ENCODE results near the gene SUV39H1.
"Not testable (repeated sequence)": the region's sequence is repeated elsewhere in the genome, so short reads cannot be mapped to it uniquely, and the experiment has no call there.

SUV39H1 gene, protein sequence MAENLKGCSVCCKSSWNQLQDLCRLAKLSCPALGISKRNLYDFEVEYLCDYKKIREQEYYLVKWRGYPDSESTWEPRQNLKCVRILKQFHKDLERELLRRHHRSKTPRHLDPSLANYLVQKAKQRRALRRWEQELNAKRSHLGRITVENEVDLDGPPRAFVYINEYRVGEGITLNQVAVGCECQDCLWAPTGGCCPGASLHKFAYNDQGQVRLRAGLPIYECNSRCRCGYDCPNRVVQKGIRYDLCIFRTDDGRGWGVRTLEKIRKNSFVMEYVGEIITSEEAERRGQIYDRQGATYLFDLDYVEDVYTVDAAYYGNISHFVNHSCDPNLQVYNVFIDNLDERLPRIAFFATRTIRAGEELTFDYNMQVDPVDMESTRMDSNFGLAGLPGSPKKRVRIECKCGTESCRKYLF
- 16.1 to 20.5 reads per million in 2 experiments for total RNA-seq

DNA sequence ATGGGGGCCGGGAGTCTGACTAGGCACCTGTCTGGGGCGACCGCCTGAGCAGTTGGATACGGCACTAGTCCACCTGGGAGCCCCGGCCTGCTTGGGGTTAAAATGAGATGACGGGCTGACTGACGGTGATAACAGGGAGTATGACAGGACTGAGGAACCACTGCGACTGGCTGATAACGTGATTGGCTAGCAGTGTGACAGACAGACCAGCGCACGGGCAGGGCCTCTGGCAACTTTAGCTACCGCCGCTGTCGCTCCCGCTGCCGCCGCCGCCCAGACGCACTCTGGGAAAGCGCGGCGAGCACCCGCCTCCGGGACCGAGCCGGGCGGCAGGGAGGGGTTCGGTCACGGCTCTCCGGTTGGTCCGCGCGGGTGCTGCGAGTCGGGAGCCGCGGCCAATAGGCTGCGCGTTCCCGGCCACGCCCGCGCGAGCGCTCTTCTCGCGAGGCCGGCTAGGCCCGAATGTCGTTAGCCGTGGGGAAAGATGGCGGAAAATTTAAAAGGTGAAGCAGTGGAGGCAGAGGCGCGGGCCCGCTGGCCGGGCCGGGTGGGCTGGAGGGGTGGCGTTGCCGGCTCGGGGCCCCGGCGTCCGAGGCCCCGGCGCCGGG, at the start of gene SUV39H1:
Gene SUV39H1 (plus strand): TSS at position 434 of the 608 bp plus-strand sequence. CDS start 51 bp downstream, at position 485.
- peak; percentile 79 for DNase-seq (ENCODE audit: low read depth)

DNA sequence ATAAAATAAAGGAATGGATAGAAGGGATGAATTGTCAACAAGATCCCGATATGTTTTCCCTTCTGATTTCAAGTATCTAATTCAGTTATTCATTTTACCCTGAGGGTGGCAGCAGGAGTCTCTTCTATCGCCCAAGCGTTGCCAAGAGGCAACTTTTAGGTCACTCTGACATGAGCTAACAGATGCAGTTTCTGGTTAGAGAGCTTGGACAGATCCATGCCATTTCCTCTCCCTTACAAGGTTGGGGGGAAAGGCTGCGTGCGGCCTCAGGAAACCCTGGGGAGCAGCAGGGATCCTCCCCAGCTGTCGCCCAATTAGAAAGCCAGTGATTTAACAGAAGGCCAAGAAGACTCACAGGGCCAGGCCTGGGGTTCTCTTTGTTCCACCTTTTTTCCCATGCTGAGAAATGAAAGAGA, 48.2 kb upstream of the SUV39H1 start:
- peak; percentile 4 for DNase-seq (ENCODE audit: low read depth)

DNA sequence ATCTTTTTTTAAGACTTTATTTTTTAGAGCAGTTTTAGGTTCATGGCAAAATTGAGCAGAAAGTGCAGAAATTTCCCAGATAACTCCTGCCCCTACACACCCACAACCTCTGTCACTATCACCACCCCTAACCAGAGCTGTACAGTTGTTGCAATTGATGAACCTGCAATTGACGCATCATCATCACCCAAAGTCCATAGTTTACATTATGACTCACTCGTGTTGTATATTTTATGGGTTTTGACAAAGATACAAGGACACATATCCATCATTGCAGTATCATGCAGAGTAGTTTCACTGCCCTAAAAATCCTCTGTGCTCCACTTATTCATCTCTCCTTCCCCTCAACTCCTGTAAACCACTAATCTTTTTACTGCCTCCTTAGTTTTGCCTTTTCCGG, 47.4 kb upstream of the SUV39H1 start:
- no peak for DNase-seq (ENCODE audit: low read depth)

DNA sequence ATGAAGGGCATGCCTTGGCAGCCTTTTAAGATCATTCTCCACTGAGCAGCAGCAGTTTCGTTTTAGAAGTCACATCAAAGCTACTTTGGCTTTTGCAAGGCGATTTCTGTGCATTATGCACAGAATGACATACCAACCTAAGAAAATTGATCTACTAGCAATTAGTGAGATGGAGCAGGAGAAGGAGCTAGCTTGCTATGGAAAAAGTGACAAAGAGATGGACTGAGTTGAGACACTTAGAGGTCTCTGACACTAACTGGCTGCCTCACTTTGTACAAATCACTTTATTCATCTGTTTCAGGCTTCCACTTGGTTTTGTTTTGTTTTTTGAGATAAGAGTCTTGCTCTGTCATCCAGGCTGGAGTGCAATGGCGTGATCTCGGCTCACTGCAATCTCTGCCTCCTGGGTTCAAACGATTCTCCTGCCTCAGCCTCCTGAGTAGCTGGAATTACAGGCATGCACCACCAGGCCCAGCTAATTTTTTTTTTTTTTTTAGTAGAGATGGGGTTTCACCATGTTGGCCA, 44.4 kb upstream of the SUV39H1 start:
- not testable (repeated sequence) for DNase-seq (ENCODE audit: low read depth)

DNA sequence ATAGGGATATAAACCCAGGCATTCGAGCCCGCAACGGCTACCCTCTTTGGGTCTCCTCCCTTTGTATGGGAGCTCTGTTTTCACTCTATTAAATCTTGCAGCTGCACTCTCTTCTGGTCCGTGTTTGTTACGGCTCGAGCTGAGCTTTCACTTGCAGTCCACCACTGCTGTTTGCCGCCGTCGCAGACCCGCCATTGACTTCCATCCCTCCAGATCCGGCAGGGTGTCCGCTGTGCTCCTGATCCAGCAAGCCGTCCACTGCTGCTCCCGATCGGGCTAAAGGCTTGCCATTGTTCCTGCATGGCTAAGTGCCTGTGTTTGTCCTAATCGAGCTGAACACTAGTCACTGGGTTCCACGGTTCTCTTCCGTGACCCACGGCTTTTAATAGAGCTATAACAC, 41.8 kb upstream of the SUV39H1 start:
- DNase-seq (ENCODE audit: low read depth): not testable (repeated sequence)

DNA sequence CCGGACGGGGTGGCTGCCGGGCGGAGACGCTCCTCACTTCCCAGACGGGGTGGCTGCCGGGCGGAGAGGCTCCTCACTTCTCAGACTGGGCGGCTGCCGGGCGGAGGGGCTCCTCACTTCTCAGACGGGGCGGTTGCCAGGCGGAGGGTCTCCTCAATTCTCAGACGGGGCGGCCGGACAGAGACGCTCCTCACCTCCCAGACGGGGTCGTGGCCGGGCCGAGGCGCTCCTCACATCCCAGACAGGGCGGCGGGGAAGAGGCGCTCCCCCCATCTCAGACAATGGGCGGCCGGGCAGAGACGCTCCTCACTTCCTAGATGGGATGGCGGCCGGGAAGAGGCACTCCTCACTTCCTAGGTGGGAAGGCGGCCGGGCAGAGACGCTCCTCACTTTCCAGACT, 36.8 kb upstream of the SUV39H1 start:
- DNase-seq (ENCODE audit: low read depth): not testable (repeated sequence)

DNA sequence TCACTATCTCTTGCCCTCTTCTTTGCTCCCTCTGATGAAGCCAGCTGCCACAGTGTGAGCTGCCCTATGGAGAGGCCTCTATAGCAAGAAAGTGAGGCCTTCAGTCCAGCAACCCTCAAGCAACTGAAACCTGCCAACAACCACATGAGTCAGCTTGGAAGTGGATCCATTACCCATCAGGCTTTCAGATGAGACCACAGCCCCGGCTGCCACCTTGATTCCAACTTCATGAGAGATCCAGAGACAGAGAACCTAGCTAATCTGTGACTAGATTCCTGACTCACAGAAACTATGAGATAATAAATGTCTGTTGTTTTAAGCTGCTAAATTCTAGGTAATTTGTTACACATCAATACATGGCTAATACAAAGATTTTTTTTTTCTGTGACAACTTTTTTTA, 33.3 kb upstream of the SUV39H1 start:
- DNase-seq (ENCODE audit: low read depth): no peak

DNA sequence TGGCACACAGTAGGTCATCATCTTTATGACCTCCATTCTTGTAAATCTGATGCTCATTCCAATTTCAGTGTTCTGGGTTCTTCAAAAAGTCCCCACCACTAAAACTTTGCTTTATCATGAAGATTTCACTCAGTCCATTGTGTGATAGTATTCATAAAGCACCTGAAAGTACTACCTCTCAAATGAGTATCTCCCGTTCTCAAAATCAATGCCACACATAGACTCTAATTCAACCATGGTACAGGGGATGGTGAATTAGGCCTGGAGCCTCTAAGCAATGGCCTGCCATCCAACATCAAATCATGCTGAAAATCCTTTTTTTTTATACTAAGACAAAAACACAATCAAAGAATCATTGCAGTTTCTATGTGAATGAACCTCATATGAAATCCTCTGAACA, 32.4 kb upstream of the SUV39H1 start:
- no peak for DNase-seq (ENCODE audit: low read depth)

DNA sequence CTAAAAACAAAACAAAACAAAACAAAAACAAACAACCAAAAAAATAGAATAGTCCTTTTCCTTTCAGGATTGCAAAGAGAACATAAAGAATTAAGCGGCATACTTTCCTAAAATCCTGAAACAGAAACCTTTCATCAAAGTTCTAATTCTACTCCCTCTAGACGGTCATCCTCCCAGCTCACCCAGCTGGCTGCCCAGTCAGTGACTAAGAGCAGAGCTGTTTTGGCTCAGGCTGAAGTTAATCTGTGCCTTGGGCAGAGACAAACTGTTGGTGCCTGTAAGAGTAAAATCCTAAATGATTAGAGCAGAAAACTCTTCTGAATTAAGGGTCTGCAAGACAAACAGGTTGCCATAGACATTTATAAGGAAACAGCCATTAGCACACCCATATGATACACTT, 30.5 kb upstream of the SUV39H1 start:
- no peak for DNase-seq (ENCODE audit: low read depth)

DNA sequence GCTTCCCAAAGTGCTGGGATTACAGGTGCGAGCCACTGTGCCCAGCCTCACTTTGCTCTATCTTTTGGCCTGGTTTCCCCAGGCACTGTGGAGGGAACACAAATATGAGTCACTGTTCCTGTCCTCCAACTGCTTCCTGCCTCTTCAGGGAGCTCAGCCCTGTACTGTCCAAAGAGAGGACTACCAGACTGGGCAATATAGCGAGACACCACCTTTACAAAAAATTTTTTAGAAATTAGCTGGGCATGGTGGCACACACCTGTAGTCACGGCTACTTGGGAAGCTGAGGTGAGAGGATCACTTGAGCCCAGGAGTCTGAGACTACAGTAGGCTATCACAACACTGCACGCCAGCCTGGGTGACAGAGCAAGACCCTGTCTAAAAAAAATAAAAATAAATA, 29.9 kb upstream of the SUV39H1 start:
- DNase-seq (ENCODE audit: low read depth): no peak

DNA sequence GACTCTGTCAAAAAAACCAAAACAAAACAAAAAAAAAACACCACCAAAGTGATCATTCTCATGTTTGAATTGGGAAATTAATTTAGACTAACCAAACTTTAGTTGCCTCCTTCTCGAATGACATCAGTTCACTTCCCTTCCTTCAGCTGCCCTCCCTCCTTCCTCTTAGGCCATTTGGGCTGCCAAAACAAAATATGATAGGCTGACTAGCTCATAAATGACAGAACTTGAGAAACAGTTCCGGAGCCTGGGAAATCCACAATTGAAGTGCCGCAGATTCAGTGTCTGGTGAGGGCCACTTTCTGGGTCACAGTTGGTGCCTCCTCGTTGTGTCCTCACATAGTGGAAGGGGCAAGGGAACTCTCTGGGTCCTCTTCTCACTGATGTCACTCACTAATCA, 29.0 kb upstream of the SUV39H1 start:
- no peak for DNase-seq (ENCODE audit: low read depth)

DNA sequence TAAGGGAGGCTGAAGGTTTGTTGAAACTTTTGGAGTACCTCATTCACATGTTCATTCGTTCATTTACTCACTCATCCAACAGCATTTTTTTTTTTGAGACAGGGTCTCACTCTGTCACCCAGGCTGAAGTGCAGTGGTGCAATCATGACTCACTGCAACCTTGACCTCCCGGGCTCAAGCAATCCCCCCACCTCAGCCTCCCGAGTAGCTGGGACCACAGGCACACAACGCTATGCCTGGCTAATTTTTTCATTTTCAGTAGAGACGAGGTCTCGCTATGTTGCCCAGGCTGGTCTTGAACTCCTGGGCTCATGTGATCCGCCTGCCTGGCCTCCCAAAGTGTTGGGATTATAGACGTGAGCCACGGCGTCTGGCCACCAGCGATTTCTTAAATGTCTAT, 28.3 kb upstream of the SUV39H1 start:
- not testable (repeated sequence) for DNase-seq (ENCODE audit: low read depth)

DNA sequence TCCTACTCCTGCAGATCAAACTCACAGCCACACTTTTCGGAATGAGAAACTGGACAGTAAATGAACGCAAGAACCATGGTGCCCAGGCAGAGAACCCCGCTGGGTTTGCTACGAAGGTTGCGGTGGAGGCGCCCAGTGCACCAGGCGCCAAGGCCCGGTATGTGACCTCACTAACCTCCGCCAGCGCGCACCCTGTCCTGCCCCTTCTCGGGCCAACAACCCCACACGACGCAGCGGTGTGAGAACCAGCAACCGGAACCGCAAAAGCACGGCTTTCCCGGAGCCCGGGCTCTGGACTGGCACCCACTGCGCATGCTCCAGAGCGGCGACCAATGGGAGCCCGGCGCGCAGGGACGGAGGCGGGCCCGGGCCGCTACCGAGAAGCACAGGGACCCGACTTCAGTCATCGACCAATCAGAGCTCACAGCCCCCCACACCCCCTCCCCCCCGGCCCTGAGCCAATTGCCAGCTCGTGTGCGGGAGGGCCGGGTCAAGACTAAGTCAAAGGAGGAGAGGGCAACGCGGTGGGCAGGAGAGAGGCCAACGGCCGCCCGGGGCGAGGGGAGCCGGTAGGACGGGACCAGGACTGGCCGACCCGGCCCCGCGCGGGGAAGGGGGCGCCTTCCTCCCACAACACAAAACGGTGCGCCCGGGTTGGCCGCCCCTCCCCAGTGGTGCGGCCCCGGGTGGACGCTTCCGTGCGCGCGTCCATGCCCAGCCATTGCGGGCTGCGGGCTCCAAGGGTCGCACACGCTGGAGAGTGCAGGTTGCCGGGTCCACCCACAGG, 20.2 kb upstream of the SUV39H1 start:
- peak; percentile 82 for DNase-seq (ENCODE audit: low read depth)

DNA sequence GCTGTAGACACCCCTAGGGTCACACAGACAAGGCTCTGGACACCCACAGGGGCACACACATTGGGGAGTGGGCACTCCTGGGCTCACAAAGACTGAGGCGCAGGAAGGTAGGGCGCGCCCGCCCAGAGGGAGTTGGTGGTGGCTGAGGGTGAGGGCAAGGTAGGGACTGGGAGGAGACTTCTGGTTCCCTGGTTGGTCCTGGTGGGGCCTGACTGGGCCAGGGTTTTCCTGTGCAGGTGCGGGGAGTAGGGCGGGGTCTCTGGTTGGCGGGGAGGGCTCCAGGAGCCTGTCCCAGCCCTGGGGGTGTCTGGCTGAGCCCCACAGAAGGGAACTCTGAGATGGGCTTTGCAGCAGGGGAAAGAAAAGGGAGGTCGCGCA, 19.7 kb upstream of the SUV39H1 start:
- no peak for DNase-seq (ENCODE audit: low read depth)

DNA sequence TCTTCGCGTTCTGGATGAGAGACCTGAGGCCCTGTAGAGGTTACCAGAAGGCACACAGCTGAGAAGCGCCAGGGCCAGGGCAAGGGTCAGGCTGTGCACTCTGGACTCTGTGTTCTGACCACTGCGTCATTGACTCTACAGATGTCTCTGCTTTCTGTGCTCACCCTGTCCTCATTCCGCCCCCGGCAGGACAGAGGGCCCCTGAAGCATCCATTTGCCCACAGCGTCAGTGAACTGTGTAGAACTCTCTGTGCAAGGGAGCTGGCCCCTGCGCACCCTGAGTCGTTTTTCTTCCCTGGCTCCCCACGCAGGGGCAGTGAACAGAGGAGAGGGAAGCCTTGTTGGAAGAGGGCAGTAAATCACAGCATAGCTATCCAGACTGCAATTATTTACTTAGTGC, 19.0 kb upstream of the SUV39H1 start:
- no peak for DNase-seq (ENCODE audit: low read depth)

DNA sequence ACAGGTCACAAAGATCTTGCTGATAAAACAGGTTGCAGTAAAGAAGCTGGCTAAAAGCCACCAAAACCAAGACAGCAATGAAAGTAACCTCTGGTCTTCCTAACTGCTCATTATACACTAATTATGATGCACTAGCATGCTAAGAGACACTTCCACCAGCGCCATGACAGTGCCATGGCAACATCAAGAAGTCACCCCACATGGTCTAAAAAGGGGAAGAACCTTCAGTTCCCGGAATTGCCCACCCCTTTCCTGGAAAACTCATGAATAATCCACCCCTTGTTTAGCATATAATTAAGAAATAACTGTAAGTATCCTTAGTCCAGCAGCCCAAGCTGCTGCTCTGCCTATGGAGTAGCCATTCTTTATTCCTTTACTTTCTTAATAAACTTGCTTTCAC, 16.1 kb upstream of the SUV39H1 start:
- not testable (repeated sequence) for DNase-seq (ENCODE audit: low read depth)

DNA sequence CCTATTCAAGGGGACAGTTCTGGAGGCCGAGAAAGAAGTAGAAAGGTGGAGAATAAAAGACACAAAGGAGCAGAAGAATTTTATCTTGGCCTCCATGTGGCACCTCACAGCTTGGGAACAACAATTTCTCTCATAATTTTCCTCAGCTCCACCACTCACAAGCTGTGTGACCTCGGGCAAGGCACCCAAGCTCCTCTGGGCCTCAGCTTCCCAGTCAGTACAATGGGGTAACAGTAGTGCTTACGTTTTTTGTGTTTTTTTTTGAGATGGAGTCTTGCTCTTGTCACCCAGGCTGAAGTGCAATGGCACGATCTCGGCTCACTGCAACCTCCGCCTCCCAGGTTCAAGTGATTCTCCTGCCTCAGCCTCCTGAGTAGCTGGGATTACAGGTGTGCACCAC, 15.6 kb upstream of the SUV39H1 start:
- DNase-seq (ENCODE audit: low read depth): not testable (repeated sequence)

DNA sequence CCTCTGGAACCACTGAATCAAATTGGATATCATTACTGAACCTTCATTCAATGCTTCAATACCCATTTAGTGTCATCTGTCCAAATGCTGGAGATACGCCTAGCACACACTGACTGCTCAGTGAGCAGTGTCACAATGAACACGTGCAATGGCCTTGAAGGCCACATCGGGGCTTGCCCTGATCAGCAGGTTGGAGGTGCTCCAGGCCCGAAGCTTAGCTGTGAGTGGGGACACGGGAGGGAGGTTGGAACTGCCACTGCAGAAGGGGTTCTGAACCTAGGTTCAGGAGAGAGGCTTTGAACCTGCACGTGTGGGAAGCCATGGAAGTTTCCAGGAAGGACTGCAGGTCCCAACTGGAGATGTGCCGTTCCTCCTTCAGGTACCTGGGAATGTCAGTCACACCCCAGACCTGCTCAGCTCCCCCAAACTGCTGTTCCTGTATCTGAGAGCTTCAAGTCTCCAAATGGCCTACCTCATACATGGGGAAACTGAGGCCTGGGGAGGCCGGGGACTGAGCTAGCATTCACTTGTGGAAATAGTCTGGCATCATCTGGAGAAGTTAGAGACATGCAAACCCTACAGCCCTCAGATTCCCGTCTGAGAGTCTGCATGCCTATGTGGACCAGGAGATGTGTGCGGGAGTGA, 14.9 kb upstream of the SUV39H1 start:
- DNase-seq (ENCODE audit: low read depth): no peak

DNA sequence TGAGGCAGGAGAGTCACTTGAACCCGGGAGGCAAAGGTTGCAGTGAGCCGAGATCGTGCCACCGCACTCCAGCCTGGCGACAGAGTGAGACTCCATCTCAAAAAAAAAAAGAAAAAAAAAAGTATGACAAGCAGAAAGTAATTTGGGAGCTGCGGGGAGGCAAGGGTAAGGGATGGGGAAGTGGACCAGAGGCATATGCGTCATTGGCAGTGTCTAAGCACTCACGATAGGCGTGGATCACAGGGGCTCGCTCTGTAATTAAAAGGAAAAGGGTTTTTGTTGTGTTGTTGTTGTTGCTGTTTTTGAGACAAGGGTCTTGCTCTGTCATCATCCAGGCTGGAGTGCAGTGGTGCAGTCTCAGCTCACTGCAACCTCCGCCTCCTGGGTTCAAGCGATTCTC, 13.7 kb upstream of the SUV39H1 start:
- not testable (repeated sequence) for DNase-seq (ENCODE audit: low read depth)

DNA sequence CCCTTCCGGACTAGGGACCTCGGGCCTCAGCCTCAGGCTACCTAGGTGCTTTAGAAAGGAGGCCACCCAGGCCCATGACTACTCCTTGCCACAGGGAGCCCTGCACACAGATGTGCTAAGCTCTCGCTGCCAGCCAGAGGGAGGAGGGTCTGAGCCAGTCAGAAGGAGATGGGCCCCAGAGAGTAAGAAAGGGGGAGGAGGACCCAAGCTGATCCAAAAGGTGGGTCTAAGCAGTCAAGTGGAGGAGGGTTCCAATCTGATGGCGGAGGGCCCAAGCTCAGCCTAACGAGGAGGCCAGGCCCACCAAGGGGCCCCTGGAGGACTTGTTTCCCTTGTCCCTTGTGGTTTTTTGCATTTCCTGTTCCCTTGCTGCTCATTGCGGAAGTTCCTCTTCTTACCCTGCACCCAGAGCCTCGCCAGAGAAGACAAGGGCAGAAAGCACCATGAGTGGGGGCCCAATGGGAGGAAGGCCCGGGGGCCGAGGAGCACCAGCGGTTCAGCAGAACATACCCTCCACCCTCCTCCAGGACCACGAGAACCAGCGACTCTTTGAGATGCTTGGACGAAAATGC, 13.0 kb upstream of the SUV39H1 start, which contains the start of gene WAS:
Gene WAS (plus strand): TSS at position 389 of the 572 bp plus-strand sequence. CDS start 55 bp downstream, at position 444.
- no peak for DNase-seq (ENCODE audit: low read depth)

DNA sequence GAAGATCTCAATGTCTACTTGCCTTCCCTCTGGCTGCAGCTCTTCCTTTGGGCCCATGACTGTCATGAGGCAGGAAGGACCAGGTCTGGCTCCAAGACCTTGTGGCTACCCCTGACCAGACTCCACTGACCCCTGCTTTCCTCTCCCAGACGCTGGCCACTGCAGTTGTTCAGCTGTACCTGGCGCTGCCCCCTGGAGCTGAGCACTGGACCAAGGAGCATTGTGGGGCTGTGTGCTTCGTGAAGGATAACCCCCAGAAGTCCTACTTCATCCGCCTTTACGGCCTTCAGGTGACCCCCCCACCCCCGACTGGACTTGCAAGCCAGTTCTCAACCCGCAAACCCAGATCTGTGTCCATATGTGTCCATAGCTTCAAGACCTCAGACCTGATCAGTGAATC, 12.4 kb upstream of the SUV39H1 start:
- DNase-seq (ENCODE audit: low read depth): no peak
